Measurements from ENCODE around the gene CADM3. TPM values are rescaled to one million over a fixed set of nuclear protein-coding genes. Genes with fewer than 3 reads are reported as not detected.

The CADM3 gene
- polyA plus RNA-seq, 3 donors: not detected

- Histone ChIP-seq H3K4me2 (replicated peaks; ENCODE audit: extremely low read depth, low read length, poor library complexity, severe bottlenecking) (peak overlapping the region; percentile 17), H3K4me3 (replicated peaks in 1 of 3; ENCODE audit: low read depth in 2 of 3, low read length in 3 of 3) (no peak overlapping the region), H3K9me3 (replicated peaks in 1 of 2; ENCODE audit: control insufficient read depth in 1 of 2, insufficient read depth in 1 of 2, low read length in 2 of 2) (no peaks in the 10 kb centered on the region), H4K20me1 (ENCODE audit: insufficient read depth, low read length) (no peaks in the 10 kb centered on the region), H3K79me2 (ENCODE audit: insufficient read depth, low read length) (no peaks in the 10 kb centered on the region), H2AFZ (ENCODE audit: insufficient read depth, low read depth, low read length, poor library complexity, severe bottlenecking) (no peak overlapping the region), H3K27me3 (ENCODE audit: control insufficient read depth in 2 of 2, insufficient read depth in 2 of 2, low read length in 2 of 2) (no peaks in the 10 kb centered on the region), H3K4me1 (ENCODE audit: control insufficient read depth in 1 of 2, insufficient read depth in 2 of 2, low read length in 2 of 2) (peaks cover 19 to 25% of the 10 kb centered on the region in 2 donors), H3K36me3 (replicated peaks in 1 of 2; ENCODE audit: control insufficient read depth in 1 of 2, insufficient read depth in 2 of 2, low read length in 2 of 2) (no peaks in the 10 kb centered on the region), H3K27ac (ENCODE audit: low read depth in 1 of 2, low read length in 2 of 2) (no peak overlapping the region), H3K9ac (ENCODE audit: insufficient read depth, low read length, poor library complexity, severe bottlenecking) (no peak overlapping the region)
- Mint-ChIP-seq H3K4me1 (peaks cover 45% of the 10 kb centered on the region), H3K4me3 (peak overlapping the region in 1 of 2 donors; percentile 43), H3K9me3 (peaks cover 0 to 2% (median 0%) of the 10 kb centered on the region in 7 donors), H3K27me3 (ENCODE audit: low read depth in 3 of 3) (peaks cover 8 to 13% (median 9%) of the 10 kb centered on the region in 3 donors), H3K27ac (no peak overlapping the region), H3K36me3 (no peaks in the 10 kb centered on the region)
- 17% methylated on average over 7 of the region's 18 CpGs for WGBS (ENCODE audit: insufficient coverage)
- no peak for DNase-seq
- intact Hi-C loops (cut with micrococcal nuclease): loop anchor here in 1 of 2 donors (2.0 to 5.0 kb wide), 2 partner anchors 53 to 74 kb away; no protein-coding TSS in a partner anchor
- no peak for TF ChIP-seq CTCF (IDR thresholded peaks at IDR 0.05)
These were observed 29.4 kb downstream of the CADM3 start for GRCh38 chr1:159200769-159201168.

GRCh38 chr1:159201642-159202041, 30.2 kb downstream of the CADM3 start:
- peaks cover 19 to 25% of the 10 kb centered on the region in 2 donors for H3K4me1 ChIP-seq (ENCODE audit: control insufficient read depth in 1 of 2, insufficient read depth in 2 of 2, low read length in 2 of 2)
- peak in 2 of 3 donors; percentile 3 to 11 for DNase-seq
- H2AFZ ChIP-seq (ENCODE audit: insufficient read depth, low read depth, low read length, poor library complexity, severe bottlenecking): no peak overlapping the region
- H3K79me2 ChIP-seq (ENCODE audit: insufficient read depth, low read length): no peaks in the 10 kb centered on the region
- Mint-ChIP-seq H3K4me3 (peak overlapping the region in 1 of 2 donors; percentile 68), H3K9me3 (peaks cover 0 to 1% (median 0%) of the 10 kb centered on the region in 7 donors), H3K36me3 (no peaks in the 10 kb centered on the region), H3K27ac (no peak overlapping the region), H3K4me1 (peaks cover 45% of the 10 kb centered on the region), H3K27me3 (ENCODE audit: low read depth in 3 of 3) (peaks cover 8 to 13% (median 10%) of the 10 kb centered on the region in 3 donors)
- H3K9ac ChIP-seq (ENCODE audit: insufficient read depth, low read length, poor library complexity, severe bottlenecking): no peak overlapping the region
- peak overlapping the region; percentile 17 for H3K4me2 ChIP-seq (replicated peaks; ENCODE audit: extremely low read depth, low read length, poor library complexity, severe bottlenecking)
- H3K4me3 ChIP-seq (replicated peaks in 1 of 3; ENCODE audit: low read depth in 2 of 3, low read length in 3 of 3): peak overlapping the region in 1 of 3 experiments; percentile 13
- 0% methylated on average over 1 of the region's 5 CpGs for WGBS (ENCODE audit: insufficient coverage)
- no peaks in the 10 kb centered on the region for H3K36me3 ChIP-seq (replicated peaks in 1 of 2; ENCODE audit: control insufficient read depth in 1 of 2, insufficient read depth in 2 of 2, low read length in 2 of 2)
- no peaks in the 10 kb centered on the region for H3K9me3 ChIP-seq (replicated peaks in 1 of 2; ENCODE audit: control insufficient read depth in 1 of 2, insufficient read depth in 1 of 2, low read length in 2 of 2)
- no peak overlapping the region for H3K27ac ChIP-seq (ENCODE audit: low read depth in 1 of 2, low read length in 2 of 2)
- intact Hi-C loops (cut with micrococcal nuclease): loop anchor here in 1 of 2 donors (2.0 to 5.0 kb wide), 2 partner anchors 54 to 75 kb away; no protein-coding TSS in a partner anchor
- no peak for TF ChIP-seq CTCF (IDR thresholded peaks at IDR 0.05)
- H3K27me3 ChIP-seq (ENCODE audit: control insufficient read depth in 2 of 2, insufficient read depth in 2 of 2, low read length in 2 of 2): no peaks in the 10 kb centered on the region
- H4K20me1 ChIP-seq (ENCODE audit: insufficient read depth, low read length): no peaks in the 10 kb centered on the region
